Ovary (tissue), 3 donors: ENCODE data around the gene KCTD17.

Experiments
- CTCF ChIP-seq, 3 donors: fragments of 450-650 bp in 2 of 3; fragments of 200-600 bp in 1 of 3; IDR thresholded peaks; one replicate each; pipeline versions ENCODE4 v1.5.1 to v1.8.0; 2016 to 2022; ENCODE audit warnings: antibody characterized with exemption in 3 of 3, mild to moderate bottlenecking in 1 of 3
- EP300 ChIP-seq: sonication (generic); formaldehyde crosslinking; IDR thresholded peaks from one replicate; pipeline ENCODE4 v1.6.1; 2017; ENCODE audit warnings: antibody characterized with exemption
- donor health status: DM: no; HTN: no; CAD: no.

- TF ChIP-seq CTCF (IDR thresholded peaks at IDR 0.05) (no peak), EP300 (no peak)
These were observed 36.0 kb upstream of the KCTD17 start for GRCh38 chr22:37015587-37015878.
